IPS-18c (cell line): Measurements from ENCODE around the gene SNPH.
"Not testable (repeated sequence)": the region's sequence is repeated elsewhere in the genome, so short reads cannot be mapped to it uniquely, and the experiment has no call there.

Experiments
- H3K4me3 ChIP-seq: 2 replicates; pipeline ENCODE4 v1.7.0; 2013; ENCODE audit warnings: low read depth, mild to moderate bottlenecking, low read length, moderate library complexity; ENCODE audit not compliant: insufficient read depth
- H3K9me3 ChIP-seq: one replicate; pipeline ENCODE4 v1.6.1; 2013; ENCODE audit warnings: mild to moderate bottlenecking, low read length, moderate library complexity; ENCODE audit not compliant: control insufficient read depth, insufficient read depth

The SNPH gene, protein sequence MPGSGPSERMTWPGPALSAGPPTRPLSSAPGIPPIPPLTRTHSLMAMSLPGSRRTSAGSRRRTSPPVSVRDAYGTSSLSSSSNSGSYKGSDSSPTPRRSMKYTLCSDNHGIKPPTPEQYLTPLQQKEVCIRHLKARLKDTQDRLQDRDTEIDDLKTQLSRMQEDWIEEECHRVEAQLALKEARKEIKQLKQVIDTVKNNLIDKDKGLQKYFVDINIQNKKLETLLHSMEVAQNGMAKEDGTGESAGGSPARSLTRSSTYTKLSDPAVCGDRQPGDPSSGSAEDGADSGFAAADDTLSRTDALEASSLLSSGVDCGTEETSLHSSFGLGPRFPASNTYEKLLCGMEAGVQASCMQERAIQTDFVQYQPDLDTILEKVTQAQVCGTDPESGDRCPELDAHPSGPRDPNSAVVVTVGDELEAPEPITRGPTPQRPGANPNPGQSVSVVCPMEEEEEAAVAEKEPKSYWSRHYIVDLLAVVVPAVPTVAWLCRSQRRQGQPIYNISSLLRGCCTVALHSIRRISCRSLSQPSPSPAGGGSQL

DNA sequence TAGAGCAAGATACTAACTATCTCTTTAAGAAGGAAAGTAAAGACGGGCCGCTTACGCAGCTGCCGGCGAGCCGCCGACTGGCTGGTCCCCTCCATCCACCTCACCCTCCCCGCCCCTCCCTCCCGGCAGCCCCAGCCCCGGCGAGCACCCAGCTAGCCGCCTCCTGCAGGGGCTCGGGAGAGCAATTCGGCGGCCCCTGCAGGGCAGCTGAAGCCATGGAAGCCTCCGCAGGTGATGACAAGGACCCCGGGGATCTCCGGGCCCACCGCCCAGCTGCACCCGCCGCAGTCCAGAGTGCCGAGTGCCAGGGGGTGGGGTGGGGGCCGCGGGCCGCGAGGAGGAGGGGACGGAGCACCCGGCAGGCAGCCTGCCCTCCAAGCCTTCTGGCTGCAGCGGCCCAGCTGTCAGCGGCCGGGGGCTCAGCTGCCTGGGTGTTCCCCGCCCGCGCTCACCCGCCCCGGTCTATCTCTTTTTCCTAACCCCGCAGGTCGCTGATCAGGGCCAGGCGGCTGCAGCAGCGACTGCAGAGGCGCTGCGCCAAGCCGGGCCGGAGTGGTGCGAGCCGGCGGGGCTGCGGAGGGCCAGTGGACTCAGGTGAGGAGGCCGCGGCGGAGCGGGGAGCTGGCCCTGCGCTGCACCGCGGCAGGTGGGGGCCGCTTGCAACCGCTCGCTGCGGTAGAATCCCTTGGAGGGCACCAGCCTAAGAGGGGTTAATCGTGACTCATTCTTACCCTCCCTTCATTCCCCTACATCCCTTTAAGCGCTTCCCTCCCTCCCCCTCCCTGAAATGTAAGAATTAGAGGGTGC lies at the start of gene SNPH:
Gene SNPH, plus strand, starts transcription at position 128 of the 807 bp plus-strand sequence. CDS start 29,946 bp downstream, outside the sequence.
- Histone ChIP-seq H3K4me3 (peak within 1 kb of the TSS; percentile 64), H3K9me3 (no peaks in the 10 kb centered on the region)

DNA sequence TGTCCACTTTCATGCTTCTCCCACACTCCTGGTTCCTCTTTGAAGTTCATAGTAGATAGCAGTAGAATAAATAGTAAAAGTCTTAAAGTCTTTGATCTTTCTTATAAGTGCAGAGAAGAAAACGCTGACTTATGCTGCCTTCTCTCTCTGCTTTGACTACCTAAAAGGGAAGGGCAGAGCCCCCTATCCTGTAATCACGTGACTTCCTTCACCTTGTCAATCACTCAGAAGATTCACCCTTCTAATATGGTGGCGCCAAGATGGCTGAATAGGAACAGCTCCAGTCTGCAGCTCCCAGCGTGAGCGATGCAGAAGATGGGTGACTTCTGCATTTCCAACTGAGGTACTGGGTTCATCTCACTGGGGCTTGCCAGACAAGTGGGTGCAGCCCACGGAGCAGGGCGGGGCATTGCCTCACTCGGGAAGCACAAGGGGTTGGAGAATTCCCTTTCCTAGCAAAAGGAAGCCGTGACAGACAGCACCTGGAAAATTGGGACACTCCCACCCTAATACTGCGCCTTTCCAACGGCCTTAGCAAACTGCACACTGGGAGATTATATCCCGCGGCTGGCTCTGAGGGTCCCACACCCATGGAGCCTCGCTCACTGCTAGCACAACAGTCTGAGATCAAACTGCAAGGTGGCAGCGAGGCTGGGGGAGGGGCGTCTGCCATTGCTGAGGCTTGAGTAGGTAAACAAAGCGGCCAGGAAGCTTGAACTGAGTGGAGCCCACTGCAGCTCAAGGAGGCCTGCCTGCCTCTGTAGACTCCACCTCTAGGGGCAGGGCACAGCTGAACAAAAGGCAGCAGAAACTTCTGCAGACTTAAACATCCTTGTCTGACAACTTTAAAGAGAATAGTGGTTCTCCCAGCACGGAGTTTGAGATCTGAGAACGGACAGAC lies 49.3 kb upstream of the SNPH start:
- not testable (repeated sequence) for H3K4me3 ChIP-seq, H3K9me3 ChIP-seq

DNA sequence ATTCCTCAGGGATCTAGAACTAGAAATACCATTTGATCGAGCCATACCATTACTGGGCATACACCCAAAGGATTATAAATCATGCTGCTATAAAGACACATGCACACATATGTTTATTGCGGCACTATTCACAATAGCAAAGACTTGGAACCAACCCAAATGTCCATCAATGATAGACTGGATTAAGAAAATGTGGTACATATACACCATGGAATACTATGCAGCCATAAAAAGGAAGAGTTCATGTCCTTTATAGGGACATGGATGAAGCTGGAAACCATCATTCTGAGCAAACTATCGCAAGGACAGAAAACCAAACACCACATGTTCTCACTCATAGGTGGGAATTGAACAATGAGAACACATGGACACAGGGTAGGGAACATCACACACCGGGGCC lies 43.3 kb upstream of the SNPH start:
- H3K9me3 ChIP-seq, H3K4me3 ChIP-seq: not testable (repeated sequence)

DNA sequence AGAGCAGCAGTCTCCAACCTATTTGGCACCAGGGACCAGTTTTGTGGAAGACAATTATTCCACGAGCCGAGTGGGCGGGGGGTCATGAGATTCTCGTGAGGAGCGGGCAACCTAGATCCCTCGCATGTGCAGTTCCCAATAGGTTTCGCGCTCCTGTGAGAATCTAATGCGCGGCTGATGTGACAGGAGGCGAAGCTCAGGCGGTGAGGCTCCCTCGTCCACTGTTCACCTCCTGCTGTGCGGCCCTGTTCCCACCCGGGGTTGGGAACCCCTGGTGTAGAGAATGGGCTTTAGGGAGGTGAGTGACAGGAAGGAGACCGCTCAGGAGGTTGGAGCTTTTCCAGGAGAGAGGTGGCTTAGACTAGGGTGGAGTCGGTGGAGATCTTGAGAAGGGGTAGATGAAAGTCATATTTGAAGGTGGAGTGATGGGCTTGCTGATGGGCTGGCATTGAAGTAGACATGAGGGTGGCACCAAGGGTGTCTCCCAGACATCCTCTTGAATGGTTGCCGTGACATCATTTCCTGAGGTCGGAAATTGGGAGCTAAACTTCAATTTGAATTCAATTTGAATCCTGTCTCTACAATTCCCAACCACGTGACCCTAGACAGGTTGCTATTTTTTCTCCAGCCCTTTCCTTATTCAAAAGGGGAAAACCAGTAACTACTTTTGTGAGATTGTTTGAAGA lies 41.7 kb upstream of the SNPH start:
- H3K4me3 ChIP-seq: no peak overlapping the region
- no peaks in the 10 kb centered on the region for H3K9me3 ChIP-seq

DNA sequence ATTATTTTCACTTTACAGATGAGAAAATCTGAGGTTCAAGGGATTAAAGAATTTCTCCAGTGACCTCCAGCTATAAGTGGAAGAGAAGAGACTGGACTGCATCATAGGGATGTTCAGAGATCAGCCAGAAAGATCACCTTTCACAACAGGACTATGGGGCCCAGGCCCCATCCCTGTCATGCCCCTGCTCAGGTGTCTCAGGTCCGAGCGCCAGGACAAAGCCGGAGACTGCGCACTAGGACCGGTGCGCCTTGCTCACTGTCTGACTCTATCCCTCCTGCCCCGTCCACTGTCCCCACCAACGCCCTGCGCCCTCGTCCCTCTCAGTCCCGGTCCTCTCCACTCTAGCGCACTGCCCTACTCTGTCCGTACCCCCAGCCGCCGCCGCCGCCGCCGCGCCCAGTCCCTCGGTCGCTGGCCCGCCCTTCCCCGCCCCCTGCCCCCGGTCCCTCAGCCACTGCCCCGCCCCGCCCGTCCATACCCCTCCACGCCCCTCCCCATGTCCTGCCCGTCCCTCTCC lies 40.8 kb upstream of the SNPH start:
- Histone ChIP-seq H3K9me3 (no peaks in the 10 kb centered on the region), H3K4me3 (peak overlapping the region; percentile 40; the same call in 1 of the 2 replicates)

DNA sequence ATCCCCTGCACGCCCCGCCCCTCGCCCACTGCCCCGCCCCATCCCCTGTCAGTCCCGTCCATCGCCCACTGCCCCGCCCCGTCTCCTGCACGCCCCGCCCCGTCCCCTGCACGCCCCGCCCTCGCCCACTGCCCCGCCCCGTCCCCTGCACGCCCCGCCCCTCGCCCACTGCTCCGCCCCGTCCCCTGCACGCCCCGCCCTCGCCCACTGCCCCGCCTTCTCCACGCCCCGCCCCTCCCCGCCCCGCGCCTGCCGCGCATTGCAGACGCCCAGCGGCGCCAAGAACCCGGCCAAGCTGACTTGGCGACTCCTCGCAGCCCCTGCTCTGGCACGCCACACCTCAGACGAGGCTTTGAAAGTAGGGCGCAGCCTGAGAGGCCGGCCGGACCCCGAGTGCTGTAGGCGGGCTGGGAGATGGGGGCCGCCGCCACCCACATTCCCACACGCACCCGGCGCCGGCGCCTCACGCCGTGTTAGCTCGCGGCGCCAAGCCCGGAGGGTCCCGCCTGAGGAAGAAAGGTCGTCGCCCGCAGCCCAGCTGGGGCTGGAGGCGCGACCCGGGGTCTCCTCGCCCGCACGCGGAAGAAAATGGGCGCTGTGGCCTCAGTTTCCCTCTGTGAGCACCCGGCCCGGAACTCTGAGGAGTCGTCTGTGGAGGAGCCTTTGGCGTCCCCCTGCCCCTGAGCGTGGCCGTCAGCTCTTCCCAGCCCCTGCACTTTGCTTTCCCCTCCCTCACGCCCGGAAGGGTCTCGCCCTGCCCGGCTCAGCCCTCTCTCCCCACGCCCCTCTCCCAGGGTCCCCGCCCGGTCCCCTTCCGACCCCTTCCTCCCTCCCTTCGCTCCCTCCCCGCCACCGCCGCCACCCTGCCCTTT lies 40.1 kb upstream of the SNPH start, which contains the start of gene RAD21L1:
Gene RAD21L1, plus strand, starts transcription at position 262 of the 872 bp plus-strand sequence. CDS start 2,410 bp downstream, outside the sequence.
- Histone ChIP-seq H3K4me3 (peak within 1 kb of the TSS; percentile 70), H3K9me3 (no peaks in the 10 kb centered on the region)

DNA sequence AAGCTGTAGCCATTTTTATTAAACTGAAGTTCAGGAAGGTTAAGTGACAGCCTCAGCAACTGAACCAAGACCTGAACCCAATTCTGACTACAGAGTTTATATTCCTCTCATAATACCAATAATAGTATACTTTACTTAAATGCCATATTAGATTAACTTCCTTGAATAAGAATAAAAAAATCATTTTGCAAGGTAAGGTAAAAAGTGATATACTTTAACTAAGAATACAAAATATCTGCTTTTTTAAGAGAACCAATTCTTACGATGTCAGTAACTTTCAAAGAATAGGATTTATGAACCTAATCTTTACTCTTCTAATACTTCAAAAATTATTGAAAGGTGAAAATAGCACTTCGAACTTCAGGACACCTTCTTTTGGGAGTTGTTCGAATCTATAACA lies 36.6 kb upstream of the SNPH start:
- no peak overlapping the region for H3K4me3 ChIP-seq
- H3K9me3 ChIP-seq: no peaks in the 10 kb centered on the region

DNA sequence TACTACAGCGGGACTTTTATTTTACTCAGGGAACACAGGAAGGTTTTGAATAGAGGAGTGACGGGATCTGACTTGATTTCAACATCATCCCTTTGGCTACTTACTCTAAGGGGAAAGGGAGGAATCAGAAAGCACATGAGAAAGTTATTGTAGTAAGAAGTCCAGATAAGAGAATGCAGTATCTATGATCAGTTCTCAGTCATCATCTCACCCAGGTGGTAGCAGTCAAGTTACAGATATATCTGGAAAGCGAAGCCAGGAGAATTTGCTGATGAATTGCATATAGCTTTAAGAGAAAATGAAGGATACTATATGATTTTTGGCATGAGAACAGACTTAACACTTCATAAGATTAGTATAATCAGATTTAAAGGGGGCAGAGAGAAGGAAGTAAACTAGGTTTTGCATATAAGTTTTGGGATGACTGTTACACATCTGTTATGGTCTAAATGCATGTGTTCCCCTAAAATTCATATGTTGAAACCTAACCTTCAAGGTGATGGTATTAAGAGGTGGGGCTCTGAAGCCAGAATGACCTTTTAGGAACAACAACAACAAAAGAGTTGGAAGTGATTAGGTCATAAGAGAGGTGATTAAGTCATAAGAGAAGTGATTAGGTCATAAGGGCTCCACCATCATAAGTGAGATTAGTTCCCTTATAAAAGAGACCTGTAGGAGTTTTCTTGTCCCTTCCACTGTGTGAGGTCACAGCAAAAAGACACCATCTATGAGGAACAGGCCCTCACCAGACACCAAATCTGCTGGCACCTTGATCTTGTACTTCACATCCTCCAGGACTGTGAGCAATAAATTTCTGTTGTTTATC lies 33.6 kb upstream of the SNPH start:
- Histone ChIP-seq H3K4me3 (no peak overlapping the region), H3K9me3 (no peaks in the 10 kb centered on the region)

DNA sequence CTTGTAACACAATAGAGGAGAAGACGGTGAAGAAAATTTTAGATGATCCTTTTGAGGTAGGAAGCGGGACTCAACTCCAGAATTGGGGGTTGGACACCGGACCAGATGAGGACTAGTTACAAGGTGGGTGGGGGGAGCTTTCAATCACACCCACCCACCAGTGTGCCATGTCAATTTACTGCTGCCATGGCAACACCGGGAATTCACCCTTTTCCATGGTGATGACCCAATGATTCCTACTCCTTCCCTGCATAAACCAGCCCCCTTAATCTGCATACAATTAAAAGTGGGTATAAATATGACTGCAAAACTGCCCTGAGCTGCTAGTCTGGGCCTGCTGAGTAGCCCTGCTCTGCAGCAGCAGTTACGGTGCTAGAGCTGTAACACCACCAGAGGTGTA lies 25.5 kb upstream of the SNPH start:
- H3K9me3 ChIP-seq: no peaks in the 10 kb centered on the region
- no peak overlapping the region for H3K4me3 ChIP-seq

DNA sequence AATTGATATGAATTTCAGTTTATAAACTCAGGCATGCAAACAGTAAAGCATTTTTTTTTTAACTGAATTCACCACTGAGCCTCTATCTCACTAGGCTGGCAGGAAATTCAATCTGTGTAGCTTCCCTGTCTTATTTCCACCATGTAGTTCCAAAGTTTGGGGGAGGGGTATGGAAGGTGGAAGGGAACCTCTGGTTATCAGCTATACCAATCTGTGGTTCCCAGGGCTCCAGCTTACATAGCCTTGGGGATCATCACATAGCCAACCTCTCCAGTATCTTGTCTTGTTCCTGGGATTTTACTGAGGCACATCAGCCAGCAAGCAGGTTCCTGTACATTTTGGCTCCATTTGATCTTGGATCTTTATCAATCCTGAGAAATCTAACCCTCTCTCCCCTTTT lies 24.6 kb upstream of the SNPH start:
- H3K9me3 ChIP-seq: no peaks in the 10 kb centered on the region

DNA sequence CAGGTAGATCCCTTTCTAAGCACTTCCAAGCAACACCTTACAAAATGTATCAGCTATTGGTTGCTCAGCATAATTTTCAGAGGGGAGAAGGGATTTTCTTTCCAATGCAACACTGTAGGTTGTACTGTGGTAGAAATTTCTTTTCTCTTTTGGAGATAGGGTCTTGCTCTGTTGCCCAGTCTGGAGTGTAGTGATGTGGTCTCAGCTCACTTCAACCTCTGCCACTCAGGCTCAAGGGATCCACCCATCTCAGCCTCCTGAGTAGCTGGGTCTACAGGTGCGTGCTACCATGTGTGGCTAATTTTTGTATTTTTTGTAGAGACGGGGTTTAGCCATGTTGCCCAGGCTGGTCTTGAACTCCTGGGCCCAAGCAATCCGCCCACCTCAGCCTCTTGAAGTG lies 24.0 kb upstream of the SNPH start:
- H3K4me3 ChIP-seq: no peak overlapping the region
- no peaks in the 10 kb centered on the region for H3K9me3 ChIP-seq

More for the DNA sequence above, 24.6 kb upstream of the SNPH start:
- no peak overlapping the region for H3K4me3 ChIP-seq

DNA sequence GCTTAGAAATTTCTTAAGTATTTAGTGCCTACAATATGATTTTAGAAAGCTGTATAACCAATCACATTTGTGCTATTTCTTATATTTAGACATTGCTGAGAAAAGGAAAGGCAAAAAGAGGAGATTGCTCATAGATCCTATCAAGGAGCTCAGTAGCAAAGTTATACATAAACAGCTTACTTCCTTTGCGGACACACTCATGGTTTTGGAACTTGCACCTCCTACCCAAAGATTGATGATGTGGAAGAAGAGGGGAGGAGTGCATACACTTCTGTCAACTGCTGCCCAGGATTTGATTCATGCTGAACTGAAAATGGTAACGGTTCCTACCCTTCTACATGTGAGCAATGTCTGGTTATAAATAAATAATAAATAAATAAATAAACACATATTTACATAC lies 23.6 kb upstream of the SNPH start:
- Histone ChIP-seq H3K9me3 (no peaks in the 10 kb centered on the region), H3K4me3 (no peak overlapping the region)

DNA sequence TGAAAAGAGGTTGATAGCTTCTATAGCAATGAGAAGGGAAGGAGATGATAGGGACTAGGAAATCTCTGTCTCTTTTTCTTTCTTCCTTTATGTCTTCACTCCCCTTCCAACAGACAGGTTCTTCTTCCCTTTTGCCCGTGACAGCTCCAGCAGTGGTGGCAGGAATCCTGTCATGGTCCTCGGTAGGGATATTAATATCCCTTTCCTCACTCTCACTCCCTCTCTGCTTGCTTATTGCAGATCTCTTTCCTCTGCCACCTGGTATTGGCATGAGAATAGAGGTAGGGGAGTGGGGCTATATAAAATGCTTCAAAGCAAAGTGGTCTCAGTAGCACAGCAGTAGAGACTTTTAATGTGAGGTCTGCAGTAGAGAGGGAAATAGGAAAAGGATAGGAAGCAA lies 20.5 kb upstream of the SNPH start:
- no peak overlapping the region for H3K4me3 ChIP-seq
- H3K9me3 ChIP-seq: no peaks in the 10 kb centered on the region

DNA sequence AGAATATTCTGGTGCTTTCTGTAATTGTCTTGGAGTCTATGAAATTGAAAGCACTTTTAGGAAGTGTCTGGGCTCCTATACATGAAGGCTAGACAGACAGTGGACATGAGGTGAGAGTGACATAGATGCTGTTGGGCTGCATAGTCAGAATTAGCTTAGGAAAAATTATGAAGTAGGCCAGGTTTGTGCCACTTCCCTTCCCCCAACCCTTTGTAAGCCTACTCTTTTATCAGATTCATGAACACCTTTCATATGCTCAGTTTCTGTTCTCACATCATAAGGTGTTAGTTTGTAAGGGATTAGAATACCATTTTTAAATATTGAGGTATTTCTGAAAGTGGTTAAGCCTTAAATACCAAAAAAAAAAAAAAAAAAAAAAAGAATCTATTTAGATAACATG lies 18.4 kb upstream of the SNPH start:
- no peak overlapping the region for H3K4me3 ChIP-seq
- no peaks in the 10 kb centered on the region for H3K9me3 ChIP-seq

DNA sequence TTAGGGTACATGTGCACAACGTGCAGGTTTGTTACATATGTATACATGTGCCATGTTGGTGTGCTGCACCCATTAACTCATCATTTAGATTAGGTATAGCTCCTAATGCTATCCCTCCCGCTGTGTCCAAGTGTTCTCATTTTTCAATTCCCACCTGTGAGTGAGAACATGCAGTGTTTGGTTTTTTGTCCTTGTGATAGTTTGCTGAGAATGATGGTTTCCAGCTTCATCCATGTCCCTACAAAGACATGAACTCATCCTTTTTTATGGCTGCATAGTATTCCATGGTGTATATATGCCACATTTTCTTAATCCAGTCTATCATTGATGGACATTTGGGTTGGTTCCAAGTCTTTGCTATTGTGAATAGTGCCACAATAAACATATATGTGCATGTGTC lies 15.8 kb upstream of the SNPH start:
- not testable (repeated sequence) for H3K4me3 ChIP-seq, H3K9me3 ChIP-seq
